Activated CD4-positive, alpha-beta T cell treated with anti-CD3 and anti-CD28 coated beads, Interleukin-2, Interleukin-6, amounts not matched to agents 100 ng/mL and 50 ng/mL, durations not matched to agents 16 hours and 8 hours (primary cell): ENCODE data around the gene CCNJL.

ENCODE experiments used
- DNase-seq: peaks from one replicate; pipeline ENCODE4 v3.0.0-alpha.2; 2020

Gene CCNJL

DNA sequence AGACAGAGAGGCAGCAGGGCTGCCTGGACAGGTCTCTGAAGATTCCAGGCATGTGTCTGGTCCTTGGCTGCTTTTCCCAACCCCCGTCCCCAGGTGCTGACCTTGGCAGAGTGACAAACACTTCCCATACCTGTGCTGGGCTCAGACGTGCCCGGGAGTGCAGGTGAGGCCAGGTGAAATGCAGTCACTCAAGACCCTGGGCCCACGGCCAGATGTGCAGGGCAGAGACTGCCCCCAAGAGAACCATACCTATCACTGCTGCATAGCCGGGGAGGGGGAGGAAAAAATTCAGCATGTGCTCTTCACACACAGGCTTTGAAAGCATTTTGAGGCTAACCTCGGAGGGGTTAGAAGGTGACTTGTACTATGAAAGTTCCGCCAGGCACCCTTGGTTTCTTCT, 22.6 kb downstream of the CCNJL start:
- DNase-seq, result no peak

DNA sequence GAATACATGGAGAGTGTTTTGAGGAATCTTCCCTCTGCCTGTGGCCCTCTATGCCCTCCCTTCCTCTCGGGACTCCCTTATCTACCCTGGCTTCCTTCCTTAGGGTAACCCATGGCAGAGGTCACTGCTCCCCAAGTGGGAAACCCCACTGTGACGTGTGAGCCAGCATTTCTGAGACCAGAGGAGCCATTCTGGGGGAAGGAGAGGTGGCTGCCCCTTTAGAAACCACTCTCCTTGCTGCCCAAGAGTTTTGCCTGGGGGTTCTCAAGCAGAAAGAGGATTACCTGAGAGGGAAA, 23.1 kb downstream of the CCNJL start:
- no peak for DNase-seq

DNA sequence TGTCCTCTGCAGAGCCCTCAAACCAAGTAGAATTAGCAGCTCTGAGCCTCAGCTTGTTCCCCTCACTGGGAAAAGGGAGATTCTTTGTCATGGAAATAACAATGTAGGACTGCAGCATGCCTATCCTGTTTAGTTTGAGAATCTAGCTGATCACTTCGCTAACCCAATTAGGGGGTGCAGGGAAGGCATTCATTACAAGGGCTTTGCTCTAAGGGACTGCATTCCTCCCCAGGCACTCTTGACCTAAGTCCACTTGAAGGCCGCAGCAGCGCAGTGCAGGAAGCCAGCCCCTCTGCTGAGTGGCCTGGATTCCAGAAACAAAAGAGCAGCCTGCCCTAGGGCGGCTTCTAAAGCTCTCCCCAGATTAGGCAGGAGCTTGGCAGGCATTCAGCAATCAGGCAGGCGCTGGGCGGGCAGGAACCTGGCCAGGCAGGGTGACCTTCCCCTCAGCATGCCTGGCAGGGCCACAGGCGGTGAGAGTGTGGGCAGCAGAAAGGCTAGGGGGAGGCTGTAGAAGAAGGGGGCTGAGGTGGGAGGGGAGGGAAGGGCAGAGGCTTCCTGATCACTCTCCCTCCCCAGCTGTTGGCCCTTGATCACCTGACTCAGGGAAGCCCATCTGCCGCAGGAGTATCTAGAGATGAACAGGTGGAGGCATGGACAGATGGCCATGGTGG, 24.8 kb downstream of the CCNJL start:
- DNase-seq, result no peak

DNA sequence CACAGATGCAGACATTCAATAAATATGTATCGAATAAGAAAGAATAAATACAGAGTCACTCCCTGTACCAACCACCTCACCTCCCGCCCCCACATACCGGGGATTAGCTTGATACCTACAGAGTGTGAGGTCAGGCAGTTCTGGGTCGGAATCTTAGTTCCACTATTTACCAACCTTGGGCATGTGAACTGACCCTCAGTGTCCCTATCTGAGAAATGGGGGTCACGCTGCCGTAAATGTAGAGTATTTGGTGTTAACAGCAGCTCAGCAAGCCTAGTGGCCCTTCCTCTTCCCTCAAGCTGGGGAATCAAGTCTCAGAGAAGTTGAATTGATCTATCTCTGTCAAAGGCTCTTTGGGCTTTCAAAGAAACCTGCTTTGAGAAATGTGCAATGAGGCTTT, 25.4 kb downstream of the CCNJL start:
- DNase-seq, result no peak

DNA sequence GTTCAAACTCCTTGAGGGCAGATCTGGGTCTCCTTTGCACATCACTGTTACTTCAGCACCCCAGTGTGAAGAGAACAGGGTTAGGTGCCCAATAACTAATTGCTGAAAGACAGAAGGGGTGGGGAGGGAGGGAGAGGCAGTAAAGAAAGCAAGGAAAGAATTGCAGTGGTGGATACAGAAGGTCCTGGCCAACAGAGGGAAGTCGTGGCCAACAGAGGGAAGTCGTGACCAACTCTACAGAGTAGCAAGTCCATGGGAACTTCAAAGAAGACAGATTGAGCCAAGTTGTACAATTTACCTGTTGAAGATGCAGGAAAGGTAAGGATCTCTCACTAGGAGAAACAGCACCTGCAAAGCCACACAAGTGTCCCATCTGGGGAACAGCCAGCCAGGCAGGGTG, 27.0 kb downstream of the CCNJL start:
- DNase-seq, result no peak

DNA sequence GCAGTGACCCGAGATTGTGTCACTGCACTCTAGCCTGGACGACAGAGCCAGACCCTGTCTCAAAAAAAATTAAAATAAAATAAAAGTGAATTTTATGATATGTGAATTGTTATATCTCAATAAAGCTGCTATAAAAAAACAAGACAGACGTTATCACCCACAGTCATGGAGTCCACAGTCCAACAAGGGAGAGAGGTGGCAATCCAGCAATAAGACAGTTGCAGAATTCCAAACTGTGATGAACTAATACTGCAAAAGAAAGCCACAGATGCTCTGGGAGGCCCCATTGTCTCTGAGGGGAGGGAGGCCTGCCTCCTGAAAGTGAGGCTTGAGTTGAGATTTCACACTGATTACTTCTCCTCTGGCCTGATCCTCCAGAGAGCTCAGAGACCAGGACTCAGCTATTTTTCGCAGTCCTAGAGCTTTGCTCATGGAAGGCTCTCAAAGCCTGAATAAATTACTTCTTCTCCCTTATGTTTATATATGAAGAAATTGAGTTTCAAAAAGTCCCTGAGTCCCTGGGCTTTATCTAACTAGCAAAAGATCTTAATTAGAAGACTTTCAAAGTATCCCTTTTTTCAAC, 28.0 kb downstream of the CCNJL start:
- no peak for DNase-seq

DNA sequence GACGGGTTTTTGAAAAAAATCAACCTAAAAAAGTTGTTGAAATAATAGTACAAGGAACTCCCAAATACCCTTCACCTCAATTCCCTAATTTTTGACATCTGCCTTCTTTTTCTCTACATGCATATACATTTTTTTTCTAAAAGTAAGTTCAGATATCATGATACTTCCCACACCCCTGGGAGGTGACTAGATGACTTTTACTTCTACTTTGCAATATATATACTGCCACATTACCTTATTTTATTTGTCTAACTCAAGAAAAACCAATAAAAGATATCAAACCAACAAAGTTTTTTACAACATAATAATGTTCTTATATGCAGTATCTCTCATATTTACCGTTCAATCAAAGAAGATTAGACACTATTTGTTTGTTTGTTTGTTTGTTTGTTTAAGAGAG, 31.1 kb downstream of the CCNJL start:
- DNase-seq, result no peak

DNA sequence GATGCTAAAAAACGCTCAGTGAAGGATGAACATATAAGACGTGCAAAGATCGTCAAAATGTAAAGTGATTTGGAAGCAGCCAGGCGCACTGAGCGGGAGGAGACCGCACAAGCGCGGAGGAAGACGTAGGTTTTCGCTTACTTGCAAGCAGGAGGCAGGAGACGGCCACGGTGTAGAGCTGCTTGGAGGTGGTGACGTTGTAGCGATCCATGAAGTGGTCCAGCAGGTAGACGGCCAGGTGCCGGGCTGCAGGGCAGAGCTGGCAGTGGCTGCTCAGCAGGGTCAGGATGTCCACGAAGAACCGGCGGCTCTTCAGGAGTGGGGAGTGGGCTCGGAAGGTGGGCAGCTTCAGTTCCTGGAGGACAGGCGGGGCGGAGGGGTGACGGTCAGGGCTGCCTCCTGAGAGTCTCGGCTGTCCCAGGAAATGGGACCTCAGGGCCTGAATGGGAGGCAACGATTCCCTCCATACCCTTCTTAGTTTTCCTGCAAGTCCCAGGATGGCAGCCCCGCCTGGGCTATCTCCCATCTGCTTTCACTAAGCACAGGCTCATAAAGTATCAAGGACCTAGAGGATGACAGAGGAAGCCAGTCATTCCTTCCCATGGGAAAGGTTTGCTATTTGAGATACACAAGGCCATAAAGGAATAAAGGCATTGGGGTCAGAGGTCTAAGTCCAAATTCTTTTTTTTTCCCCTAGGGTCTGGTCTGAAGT, 31.8 kb downstream of the CCNJL start:
- no peak for DNase-seq

DNA sequence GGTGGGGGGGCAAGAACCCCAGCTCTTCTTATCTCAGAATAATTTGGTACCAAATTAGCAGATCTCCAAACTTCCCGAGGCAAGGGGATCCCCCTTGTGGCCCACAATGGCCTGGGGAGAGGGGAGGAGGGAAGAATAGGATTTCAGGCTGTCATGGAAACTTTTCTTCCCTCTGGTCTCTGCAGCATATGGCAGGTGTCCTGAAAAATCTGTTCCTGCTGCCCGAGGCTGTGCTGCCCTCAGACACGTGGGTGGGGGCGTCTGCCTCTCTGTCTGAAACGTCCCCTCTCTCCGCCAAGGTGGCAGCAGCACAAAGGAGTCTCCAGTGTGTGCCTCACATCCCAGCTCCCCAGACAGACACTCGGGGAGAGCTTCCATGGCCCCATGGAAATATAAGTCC, 34.0 kb downstream of the CCNJL start:
- DNase-seq, result no peak

DNA sequence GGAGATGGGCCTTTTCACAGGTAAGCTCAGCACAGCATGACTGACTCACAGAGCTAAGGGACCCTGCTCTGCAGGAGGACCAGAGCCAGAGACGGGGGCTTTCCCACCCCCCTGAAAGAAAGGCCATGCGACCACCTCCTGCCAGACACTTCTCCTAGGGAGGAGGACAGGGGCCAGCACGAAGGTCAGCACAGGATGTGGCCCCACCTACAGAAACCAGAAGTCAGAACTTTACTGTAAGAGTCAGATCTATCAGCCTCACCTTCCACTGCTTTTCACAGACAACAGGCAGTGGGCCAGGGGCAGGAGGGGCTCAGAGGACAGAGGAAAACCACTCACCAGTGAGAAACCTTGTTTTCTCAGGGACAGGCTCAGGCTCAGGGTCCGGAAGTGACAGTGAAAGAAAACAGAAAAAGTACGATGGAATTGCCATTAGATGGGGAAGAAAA, 37.9 kb downstream of the CCNJL start:
- no peak for DNase-seq

DNA sequence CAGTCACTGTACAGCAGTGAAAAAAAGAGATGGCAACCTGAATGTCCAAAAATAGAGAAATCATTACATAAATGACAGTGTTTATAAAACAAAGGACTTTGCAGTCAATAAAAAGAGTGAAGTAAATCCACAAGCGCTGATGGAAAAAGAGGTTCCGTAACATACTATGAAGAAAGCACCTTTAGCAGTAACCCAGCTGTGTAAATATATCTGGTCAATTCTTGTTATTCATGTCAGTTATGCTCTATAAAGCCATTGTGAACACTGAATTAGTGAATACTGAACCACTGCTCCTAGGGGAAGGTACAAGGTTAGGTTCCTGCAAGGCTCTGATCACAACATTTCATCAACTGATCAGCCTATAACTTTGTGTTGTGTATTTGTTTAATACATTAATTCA, 39.5 kb downstream of the CCNJL start:
- no peak for DNase-seq

DNA sequence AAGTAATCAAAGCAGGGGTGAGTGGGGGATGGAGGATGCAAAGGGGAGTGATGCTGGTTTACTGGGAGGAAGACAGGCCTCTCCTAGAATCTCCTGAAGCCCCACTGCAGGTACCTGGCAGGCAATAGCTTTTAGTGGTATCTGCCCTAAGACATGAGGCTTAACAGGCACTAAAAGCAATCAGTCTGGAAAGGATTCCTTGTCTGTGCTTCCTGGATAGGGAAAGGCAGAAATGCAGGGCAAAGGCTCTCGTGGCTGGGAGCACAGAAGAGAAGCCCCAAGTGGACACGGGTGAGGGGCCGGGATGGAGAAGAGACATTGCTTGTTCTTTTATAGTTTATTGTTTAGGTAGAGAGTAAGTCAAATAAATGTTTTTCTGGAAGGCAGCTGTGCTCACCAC, 40.1 kb downstream of the CCNJL start:
- DNase-seq, result no peak

DNA sequence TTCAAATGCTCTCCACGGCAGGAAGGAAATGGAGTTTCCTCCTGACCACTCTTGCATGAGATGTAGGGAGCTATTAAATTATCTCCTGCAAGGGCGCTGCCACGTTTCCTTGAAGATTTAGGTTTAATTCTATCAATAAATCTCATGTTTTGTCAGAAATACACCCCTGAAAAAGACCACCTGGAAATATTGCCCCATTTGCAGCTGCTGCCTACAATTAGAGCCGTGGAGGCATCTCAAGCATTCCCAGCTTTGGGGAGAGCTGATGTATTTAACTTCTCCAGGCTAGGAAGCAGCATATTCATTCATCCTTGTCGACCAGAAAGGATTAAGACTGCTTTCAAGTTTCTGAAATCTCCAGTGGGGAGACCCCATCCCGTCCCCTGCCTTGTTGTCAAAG, 40.5 kb downstream of the CCNJL start:
- DNase-seq, result no peak

DNA sequence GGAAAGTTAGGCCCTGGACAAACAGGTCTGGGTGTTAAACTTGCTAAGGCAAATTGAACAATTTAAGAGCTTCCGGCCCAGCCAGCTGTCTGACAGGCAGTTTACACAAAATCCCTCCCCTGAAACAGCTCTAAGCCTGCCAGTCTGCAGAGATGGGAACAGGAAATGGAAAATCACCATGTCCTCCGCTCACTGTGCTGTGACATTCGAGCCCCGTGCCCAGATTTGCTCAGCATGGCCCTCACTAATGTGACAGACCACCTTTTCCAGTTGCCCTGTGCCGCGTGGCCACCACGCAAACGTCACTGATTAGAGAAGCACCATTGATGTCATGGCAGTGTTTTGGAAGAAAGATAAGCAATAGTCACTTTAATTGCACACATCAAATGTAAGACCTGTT, 41.0 kb downstream of the CCNJL start:
- DNase-seq, result no peak

DNA sequence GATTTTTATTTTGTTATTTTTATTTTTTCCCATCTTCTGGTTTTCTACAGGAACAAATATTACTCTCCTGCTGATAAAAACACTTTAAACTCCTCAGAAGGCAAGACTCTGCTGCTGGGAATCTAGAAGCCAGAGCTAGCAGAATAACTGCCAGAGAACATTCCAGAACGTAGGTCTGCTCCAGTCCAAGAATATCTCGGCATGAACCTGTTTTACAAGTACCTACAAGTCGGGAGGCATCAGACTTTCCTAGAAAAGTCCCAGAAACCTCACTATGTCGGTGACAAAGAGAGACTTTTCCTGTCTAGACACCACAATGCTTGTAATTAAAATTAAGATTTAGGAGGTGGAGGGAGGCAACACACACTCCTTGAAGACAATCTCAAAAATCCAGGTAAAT, 41.7 kb downstream of the CCNJL start:
- no peak for DNase-seq

DNA sequence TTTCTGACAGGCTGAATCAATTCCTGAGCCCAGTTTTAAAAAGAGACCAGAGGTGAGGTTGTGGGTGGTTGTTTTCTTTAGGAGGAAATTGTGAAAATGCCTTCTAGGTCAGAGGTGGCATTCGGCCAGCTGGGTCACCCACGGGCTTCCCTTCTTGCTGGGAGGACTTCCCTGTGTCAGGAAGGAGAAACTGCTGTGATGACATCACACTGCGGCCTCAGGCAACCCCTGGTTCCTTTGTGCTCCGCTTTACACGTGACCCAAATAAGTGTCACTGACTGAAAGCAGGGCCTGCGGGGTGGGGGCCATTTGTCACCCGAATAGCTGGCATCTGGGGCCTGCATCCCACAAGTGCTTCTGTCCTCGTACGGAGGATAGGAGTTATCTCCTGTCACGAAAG, 43.3 kb downstream of the CCNJL start:
- no peak for DNase-seq

DNA sequence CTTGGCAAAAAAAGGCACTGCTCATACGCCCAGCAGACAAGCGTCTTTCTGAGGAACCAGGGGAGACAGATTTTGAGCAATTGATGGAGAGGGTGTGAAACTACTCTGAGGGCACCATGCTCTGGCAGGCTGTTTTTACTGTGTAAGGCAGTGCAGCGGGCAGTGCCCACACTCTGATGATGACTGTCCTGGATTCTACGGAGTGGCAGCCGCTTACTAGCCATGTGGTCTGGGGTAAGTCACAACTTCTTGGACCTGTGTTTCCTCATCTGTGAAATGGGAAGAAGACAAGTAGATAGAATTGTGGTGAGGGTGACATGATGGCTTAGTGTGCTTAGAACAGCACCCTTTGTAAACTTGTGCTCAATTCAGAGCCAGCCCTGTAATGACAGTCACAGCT, 44.2 kb downstream of the CCNJL start:
- DNase-seq, result no peak

DNA sequence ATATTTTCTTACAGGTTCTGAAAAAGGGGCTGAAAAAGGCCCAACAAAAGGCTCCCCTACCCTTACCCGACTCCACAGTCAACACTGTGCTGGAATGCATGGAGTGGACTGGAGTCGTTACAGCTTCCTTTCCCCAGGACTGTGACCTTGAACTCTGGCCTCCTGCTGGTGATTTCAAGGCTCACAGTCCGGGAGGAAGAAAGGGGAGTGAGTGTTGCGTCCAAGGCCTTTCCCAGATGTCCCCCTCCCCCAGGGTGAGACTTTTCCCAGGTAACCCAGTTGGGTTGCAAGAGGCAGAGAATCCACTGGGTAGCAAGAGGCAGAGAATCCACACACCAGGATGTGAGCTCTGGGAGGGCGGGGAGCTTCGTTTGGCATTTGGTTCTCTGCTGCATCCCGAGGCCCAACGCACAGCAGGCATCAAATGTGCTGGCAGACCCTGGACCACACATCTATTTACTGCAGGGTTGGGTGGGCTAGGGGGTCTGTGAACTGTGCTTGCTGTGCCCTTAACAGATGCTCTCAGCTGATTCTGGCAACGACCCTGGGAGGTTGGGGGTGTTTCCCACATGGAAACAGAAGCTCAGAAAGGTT, 45.5 kb downstream of the CCNJL start:
- DNase-seq, result no peak

DNA sequence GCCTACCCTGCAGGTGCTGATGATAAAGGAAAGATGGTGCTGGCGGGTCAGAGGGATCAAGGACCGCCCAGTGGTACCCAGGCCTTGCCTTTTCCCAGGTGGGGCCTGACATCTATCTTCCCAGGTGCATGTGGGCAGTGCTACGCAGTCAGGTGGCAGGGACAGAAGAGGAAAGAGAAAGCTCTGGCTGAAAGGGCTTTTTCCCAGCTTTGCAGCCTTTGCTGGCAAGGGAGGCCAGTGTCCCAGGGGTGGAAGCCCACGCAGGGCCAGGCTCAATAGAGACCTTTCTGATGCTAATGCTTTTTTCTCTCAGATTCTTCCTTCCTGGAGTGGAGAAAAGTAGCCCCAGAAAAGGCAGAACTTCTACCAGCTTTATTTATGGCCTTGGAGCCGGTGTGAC, 46.3 kb downstream of the CCNJL start:
- no peak for DNase-seq

DNA sequence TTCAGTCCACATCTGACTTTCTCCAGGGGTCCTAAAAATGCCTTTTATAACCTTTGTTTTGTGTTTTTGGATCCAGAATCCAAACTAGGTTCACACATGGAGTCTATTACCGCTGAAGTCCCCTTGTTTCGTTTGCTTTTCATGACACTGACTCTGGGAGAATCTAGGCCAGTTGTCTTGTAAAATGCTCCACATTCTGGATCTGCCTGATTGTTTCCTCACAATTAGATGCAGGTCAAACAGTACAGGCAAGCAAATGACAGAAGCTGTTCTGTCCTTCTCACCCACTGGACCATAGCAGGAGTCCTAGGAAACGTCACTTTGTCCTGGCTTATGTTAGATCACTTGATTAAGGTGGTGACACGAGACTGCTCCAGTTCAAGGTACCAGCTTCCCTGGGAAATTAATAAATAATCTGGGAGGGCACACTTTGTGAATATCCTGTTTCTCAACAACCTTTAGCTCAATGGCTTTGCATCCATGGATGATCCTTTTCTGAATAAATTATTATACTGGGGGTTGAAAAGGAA, 49.0 kb downstream of the CCNJL start:
- DNase-seq, result no peak

DNA sequence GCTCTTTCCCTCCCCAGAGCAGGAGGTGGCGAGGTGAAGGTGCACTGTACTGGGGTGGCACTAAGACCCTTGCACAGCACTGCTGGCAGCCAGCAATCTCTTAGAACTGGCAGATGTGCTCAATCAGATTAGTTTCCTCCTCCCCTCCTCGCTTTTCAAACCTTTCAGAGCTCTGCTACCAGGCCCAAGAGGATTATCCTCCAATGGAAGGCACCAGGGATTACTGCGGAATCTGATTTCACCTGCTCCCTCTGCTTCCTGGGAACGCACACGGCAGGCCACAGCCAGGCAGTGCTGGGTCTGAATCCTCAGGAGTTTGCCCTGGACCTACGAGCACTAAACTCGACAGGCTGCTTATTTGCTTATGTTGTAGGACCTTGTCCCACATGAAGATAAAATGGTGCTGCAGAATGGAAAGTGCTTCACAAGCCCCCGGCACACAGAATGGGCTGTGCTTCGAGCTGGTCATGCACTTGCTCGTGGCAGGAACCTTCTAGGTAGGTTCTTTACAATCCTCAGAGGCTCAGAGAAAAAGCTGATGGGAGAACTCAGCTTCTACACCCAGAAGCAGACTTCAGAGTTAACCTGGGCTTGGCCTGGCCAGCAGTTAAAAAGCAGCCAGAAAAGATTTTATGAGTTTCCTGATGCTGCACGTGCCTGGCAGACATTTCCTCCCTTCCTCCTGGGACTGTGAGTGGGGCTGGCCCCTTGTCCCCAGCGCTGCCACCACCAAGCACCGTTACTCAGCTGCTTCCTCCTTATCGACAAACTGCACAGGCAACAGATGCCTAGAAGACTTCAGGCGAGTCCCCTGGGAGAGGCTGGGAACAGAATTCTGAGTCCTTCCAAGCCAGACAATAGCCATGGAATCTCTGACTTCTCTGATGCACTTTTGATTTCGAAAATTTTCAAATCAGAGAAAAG, 50.0 kb downstream of the CCNJL start:
- DNase-seq, result no peak

DNA sequence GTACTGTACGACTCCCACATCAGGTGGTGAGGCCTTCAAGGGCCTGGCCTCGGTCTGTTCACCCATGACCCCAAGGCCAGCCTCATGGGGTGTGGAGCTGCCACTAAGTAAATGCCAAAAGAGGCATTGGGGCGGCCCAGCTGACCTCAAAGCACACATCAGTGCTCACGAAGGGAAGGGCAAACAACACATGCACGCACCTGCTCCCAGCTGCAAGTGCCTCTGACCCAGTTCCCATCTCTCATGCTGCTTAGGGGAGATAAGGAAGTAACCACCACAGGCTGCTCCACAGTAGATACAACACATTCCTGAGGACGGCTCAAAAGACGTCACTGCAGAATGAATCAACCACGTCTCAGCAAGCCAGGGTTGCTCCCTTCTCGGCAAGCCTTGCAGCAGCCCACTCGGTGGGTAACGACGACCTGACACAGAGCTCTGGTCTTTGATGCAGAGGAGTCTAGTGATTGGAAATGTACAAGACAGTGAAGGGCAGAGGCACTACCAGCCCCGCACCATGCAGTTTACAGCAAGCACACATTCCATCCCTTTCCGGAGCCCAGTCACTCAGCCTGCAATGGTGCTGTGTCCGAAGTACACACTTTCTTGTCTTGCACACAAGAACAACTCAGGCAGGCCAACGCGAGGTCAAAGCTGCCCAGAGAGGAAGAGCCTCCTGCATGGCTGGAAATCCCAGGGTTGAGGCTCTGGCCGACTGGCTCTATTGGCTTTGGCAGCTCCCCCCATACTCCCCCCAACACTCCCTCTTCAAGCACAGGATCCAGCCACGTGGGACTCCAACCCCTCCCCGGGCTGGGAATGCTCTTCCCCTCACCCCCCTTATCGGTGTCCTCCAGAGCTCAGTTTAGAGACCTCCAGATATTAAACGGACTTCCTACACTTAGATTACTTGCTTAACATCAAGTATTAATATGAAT, 51.2 kb downstream of the CCNJL start:
- DNase-seq, result no peak
